ENCODE results near the gene FARP1. TPM values are rescaled to one million over a fixed set of nuclear protein-coding genes. Genes with fewer than 3 reads are reported as not detected.

FARP1 gene
- total RNA-seq, 1 experiment from 2014 or later, result 96.6 TPM

- ATAC-seq (peak; percentile 33; the same call in 1 of the 2 replicates), DNase-seq (ENCODE audit: low spot score) (no peak)
- Mint-ChIP-seq H3K36me3 (no peaks in the 10 kb centered on the region), H3K27ac (peak overlapping the region; percentile 54), H3K4me3 (no peak overlapping the region), H3K27me3 (ENCODE audit: low read depth) (no peaks in the 10 kb centered on the region), H3K9me3 (no peaks in the 10 kb centered on the region), H3K4me1 (peaks cover 36% of the 10 kb centered on the region)
- CTCF ChIA-PET, result interaction anchor here (0.6 kb wide), 1 partner anchor 145 kb away, joined by 3 read pairs; no protein-coding TSS in a partner anchor
- POLR2A ChIA-PET, result no interaction called here
- TF ChIP-seq STAT6 (CRISPR knock-in tag; conservative IDR thresholded peaks at IDR 0.05; ENCODE audit: low read depth) (no peak), PRDM15 (CRISPR knock-in tag; IDR thresholded peaks at IDR 0.05) (no peak), USF1 (CRISPR knock-in tag; IDR thresholded peaks at IDR 0.05) (no peak), RELA (CRISPR knock-in tag; IDR thresholded peaks at IDR 0.05; ENCODE audit: borderline replicate concordance) (no peak)
These were observed 202.4 kb downstream of the FARP1 start for GRCh38 chr13:98345107-98345935.

GRCh38 chr13:98346904-98347636 lies 204.2 kb downstream of the FARP1 start:
- ChIA-PET POLR2A (no interaction called here), CTCF (no interaction called here)
- no peaks in the 10 kb centered on the region for H3K27me3 Mint-ChIP-seq (ENCODE audit: low read depth)
- DNase-seq (ENCODE audit: low spot score), result no peak
- peaks cover 36% of the 10 kb centered on the region for H3K4me1 Mint-ChIP-seq
- no peaks in the 10 kb centered on the region for H3K36me3 Mint-ChIP-seq
- no peak for ATAC-seq
- no peak overlapping the region for H3K4me3 Mint-ChIP-seq
- H3K27ac Mint-ChIP-seq, result peak overlapping the region; percentile 51; the same call in 1 of the 2 replicates
- H3K9me3 Mint-ChIP-seq, result no peaks in the 10 kb centered on the region
- TF ChIP-seq CREM (CRISPR knock-in tag; IDR thresholded peaks at IDR 0.05) (no peak), ZNF121 (CRISPR knock-in tag; IDR thresholded peaks at IDR 0.05) (no peak), OVOL2 (CRISPR knock-in tag; IDR thresholded peaks at IDR 0.05; ENCODE audit: borderline replicate concordance) (no peak), ATF2 (CRISPR knock-in tag; IDR thresholded peaks at IDR 0.05; ENCODE audit: borderline replicate concordance, low read depth) (no peak), ETV6 (CRISPR knock-in tag; IDR thresholded peaks at IDR 0.05) (no peak), PRDM15 (CRISPR knock-in tag; IDR thresholded peaks at IDR 0.05) (no peak), ATF1 (CRISPR knock-in tag; IDR thresholded peaks at IDR 0.05) (no peak), ZNF219 (CRISPR knock-in tag; IDR thresholded peaks at IDR 0.05; ENCODE audit: borderline replicate concordance) (no peak), IRF2 (CRISPR knock-in tag; IDR thresholded peaks at IDR 0.05; ENCODE audit: borderline replicate concordance, low read depth) (no peak), TEAD4 (CRISPR knock-in tag; IDR thresholded peaks at IDR 0.05) (no peak), NFYB (CRISPR knock-in tag; conservative IDR thresholded peaks at IDR 0.05; ENCODE audit: low read depth) (no peak), HMGXB4 (CRISPR knock-in tag; IDR thresholded peaks at IDR 0.05) (no peak), ZMAT4 (CRISPR knock-in tag; IDR thresholded peaks at IDR 0.05) (no peak), MAX (CRISPR knock-in tag; IDR thresholded peaks at IDR 0.05) (no peak)

All from WTC11 (cell line).